Choroid plexus epithelial cell (primary cell): ENCODE results near the gene CHST12.

Source experiments
- DNase-seq: peaks from one replicate; pipeline ENCODE4 v3.0.0-alpha.2; 2010; ENCODE audit warnings: low read depth
- H3K4me3 ChIP-seq: 2 replicates; pipeline ENCODE4 v1.5.1; 2011; ENCODE audit warnings: low read depth, mild to moderate bottlenecking, control low read depth, low read length, moderate library complexity
- TF ChIP-seq, protein P1 (sequence below): conservative IDR thresholded peaks from 2 replicates; pipeline ENCODE4 v1.5.1; 2011; ENCODE audit warnings: low read depth, mild to moderate bottlenecking, control low read depth, inconsistent platforms, low read length, moderate library complexity

The CHST12 gene

DNA sequence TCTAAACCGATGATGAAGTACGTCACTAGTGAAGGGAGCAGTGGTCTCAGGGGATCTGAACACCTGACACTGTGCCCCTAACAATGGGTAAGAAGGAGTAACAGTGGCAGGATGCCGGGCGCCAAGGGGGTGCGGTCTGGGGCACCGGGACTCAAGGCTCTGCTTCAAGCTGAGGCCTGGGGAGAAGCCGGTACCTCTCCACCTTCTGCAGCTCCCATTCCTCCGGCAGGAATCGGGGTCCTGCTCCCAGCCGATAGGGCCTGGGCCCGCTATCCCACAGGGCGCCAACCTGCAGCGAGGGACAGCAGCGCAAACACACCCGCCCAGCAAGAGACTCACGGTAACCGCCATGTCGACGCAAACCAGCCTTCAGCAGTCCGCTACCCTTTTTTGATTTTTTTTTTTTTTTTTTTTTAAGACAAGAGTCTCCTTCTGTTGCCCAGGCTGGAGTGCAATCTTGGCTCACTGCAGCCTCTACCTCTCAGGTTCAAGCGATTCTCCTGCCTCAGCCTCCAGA lies 8.8 kb upstream of the CHST12 start:
- H3K4me3 ChIP-seq, result no peak overlapping the region
- TF ChIP-seq, protein P1, sequence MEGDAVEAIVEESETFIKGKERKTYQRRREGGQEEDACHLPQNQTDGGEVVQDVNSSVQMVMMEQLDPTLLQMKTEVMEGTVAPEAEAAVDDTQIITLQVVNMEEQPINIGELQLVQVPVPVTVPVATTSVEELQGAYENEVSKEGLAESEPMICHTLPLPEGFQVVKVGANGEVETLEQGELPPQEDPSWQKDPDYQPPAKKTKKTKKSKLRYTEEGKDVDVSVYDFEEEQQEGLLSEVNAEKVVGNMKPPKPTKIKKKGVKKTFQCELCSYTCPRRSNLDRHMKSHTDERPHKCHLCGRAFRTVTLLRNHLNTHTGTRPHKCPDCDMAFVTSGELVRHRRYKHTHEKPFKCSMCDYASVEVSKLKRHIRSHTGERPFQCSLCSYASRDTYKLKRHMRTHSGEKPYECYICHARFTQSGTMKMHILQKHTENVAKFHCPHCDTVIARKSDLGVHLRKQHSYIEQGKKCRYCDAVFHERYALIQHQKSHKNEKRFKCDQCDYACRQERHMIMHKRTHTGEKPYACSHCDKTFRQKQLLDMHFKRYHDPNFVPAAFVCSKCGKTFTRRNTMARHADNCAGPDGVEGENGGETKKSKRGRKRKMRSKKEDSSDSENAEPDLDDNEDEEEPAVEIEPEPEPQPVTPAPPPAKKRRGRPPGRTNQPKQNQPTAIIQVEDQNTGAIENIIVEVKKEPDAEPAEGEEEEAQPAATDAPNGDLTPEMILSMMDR, result no peak
- DNase-seq, result no peak

DNA sequence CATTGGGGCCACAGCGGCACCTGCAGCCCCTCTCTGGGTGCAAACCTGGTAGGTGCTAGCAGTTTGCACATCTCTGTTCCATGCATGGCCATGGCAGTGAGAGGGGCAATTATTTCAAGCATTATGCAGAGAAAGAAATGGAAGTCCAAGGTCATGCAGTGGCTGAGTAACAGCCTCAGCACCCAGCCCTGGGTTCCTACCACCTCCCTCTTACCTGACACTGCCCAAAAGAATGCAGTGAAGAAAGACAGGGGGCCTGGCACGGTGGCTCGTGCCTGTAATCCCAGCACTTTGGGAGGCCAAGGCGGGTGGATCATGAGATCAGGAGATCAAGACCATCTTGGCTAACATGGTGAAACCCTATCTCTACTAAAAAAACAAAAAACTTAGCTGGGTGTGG lies 4.9 kb upstream of the CHST12 start:
- TF ChIP-seq, protein P1, result no peak
- no peak for DNase-seq

GRCh38 chr7:2399848-2400587 lies 3.4 kb upstream of the CHST12 start:
- DNase-seq, result peak; percentile 99
- TF ChIP-seq, protein P1, result no peak
- no peak overlapping the region for H3K4me3 ChIP-seq

More for the DNA sequence above, 4.9 kb upstream of the CHST12 start:
- H3K4me3 ChIP-seq, result no peak overlapping the region

DNA sequence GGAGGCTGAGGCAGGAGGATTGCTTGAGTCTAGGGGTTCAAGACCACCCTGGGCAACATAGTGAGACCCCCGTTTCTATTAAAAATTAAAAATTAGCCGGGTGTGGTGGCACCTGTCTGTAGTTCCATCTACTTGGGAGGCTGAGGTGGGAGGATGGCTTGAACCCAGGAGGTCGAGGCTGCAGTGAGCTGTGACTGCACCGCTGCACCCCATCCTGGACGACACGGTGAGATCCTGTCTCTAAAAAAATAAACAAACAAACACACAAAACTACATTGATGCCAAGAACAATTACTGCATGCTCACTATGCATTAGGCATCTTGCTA lies 761 bp upstream of the CHST12 start:
- no peak for DNase-seq
- TF ChIP-seq, protein P1, result no peak
- peak overlapping the region; percentile 80 for H3K4me3 ChIP-seq

DNA sequence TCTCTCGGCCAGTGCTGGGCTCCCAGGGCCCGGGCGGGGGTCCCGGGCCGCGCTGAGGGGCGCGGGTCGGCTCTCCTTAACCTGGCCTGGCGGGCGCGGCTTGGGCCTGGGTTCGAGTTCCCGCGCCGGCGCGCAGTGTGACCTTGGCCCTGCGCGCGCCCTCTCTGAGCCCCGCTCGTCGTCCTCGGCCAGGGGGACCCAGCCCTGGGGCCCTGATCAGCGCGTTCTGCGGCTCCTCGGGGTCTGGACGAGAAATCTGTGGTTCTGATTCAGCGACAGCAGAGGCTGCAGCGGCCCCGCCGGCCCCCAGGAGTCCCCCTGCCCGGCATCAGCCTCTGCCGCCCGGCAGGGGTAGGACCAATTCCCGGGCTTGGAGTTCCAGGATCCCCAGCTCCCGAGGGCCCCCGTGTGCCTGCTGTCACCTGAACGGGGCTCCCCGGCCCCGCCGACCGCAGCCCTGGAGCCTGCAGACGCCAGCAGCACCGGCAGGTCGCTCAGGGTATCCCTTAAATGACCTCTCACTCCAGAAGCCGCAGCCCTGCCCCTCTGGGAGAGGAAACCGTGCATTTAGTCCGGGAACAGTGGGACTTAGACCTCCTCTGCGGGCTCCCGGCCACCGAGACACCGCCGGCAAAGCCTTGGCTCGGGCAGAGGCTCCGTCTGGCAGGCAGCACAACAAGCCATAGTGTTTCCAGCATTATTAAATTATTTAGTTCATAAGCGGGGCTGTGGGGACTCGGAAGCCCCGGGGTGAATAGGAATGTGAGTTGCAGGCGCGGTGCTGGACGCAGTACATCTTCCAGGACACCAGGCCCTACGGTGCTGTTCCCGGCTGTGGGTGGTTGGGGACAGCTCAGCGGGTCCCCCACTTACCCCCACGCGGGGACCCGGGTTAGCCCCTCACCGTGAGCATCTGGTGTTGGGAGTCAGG lies 572 bp downstream of the CHST12 start:
- peak; percentile 35 for DNase-seq
- H3K4me3 ChIP-seq, result peak overlapping the region; percentile 75
- TF ChIP-seq, protein P1, result peak; percentile 31

DNA sequence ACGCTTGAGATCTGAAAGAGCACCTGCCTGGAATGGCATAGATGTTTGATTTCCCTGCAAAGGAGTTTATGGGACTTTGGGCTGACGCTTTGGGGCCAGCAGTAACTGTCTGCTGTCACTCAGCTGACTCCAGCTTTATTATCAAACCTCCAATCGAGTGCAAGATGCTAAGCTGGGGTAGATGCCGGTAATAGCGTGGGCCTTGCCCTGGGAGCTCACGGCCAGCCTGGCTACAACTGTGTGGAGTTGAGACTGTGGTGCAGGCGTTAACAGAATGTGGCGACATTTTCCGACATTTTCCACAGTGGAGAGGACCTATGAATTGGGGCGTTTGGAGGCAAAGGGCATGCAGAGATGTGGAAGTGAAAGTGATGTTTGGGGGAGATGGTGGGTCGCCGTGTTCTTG lies 1.3 kb downstream of the CHST12 start:
- no peak for DNase-seq
- TF ChIP-seq, protein P1, result no peak
- peak overlapping the region; percentile 75 for H3K4me3 ChIP-seq
